ENCODE measurements around the gene C11orf24.

DNA sequence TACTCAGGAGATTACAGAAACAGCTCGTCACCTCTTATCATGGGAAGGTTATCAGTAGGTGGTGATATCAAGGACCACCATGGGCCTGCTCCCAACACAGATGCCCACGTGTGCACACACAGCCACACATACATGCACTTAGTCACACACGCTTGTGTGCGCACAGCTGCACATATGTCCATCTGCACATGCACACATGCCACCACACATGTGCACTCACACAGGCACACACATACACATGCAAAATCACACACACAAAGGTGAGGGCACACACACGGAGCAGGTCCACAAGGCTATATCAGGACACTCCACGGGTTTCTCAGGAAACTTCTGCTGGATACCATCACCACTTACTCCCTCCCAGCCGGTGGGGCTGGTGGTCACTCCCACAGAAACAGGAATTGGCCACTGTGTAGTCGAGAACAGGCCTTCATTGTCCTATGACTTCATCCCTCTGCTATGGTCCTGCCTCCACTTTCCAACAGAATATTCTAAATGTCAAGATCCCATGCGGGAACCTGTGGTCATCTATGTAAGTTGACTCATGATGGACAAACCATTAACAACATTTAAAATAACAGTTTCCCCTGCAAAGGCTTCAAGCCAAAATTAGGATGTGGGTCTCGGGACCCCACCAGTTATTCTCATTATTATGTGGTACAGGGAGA lies 2.2 kb downstream of the C11orf24 start:
- TF ChIP-seq, protein P1, sequence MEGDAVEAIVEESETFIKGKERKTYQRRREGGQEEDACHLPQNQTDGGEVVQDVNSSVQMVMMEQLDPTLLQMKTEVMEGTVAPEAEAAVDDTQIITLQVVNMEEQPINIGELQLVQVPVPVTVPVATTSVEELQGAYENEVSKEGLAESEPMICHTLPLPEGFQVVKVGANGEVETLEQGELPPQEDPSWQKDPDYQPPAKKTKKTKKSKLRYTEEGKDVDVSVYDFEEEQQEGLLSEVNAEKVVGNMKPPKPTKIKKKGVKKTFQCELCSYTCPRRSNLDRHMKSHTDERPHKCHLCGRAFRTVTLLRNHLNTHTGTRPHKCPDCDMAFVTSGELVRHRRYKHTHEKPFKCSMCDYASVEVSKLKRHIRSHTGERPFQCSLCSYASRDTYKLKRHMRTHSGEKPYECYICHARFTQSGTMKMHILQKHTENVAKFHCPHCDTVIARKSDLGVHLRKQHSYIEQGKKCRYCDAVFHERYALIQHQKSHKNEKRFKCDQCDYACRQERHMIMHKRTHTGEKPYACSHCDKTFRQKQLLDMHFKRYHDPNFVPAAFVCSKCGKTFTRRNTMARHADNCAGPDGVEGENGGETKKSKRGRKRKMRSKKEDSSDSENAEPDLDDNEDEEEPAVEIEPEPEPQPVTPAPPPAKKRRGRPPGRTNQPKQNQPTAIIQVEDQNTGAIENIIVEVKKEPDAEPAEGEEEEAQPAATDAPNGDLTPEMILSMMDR (IDR thresholded peaks at IDR 0.05): no peak
- TF ChIP-seq POLR2A (IDR thresholded peaks at IDR 0.05): no peak
